Gastroesophageal sphincter (tissue), 3 donors: ENCODE measurements around the gene DLGAP3.

Experiments
- CTCF ChIP-seq, 4 experiments: fragments of 200-600 bp in 2 of 4; fragments of 450-650 bp in 2 of 4; sonication (generic) in 1 of 4; IDR thresholded peaks; one replicate each; pipeline ENCODE4 v1.5.1; 2017 to 2019; ENCODE audit warnings: antibody characterized with exemption in 4 of 4, mild to moderate bottlenecking in 2 of 4, moderate library complexity in 2 of 4
- POLR2A ChIP-seq, 2 donors: fragments of 450-650 bp; IDR thresholded peaks; one replicate each; pipeline ENCODE4 v1.6.1; 2017; ENCODE audit warnings: antibody characterized with exemption in 2 of 2, mild to moderate bottlenecking in 2 of 2, moderate library complexity in 1 of 2
- POLR2AphosphoS5 ChIP-seq: sonication (generic); formaldehyde crosslinking; IDR thresholded peaks from one replicate; pipeline ENCODE4 v1.6.1; 2017; ENCODE audit warnings: antibody characterized with exemption

- TF ChIP-seq CTCF (IDR thresholded peaks at IDR 0.05), result no peak
- TF ChIP-seq POLR2A (IDR thresholded peaks at IDR 0.05), result no peak
- no peak for TF ChIP-seq POLR2AphosphoS5
Measured at GRCh38 chr1:34911465-34911864, 18.0 kb downstream of the DLGAP3 start.
